Stimulated activated CD4-positive, alpha-beta T cell treated with anti-CD3 and anti-CD28 coated beads, Interleukin-12 subunit alpha, Interleukin-12 subunit beta, amount 100 ng/mL, for 4 hours (primary cell): ENCODE results near the gene CEP170B.
"Not testable (repeated sequence)": the region's sequence is repeated elsewhere in the genome, so short reads cannot be mapped to it uniquely, and the experiment has no call there.

Experiments used
- DNase-seq: peaks from one replicate; pipeline ENCODE4 v3.0.0-alpha.2; 2020

CEP170B gene

DNA sequence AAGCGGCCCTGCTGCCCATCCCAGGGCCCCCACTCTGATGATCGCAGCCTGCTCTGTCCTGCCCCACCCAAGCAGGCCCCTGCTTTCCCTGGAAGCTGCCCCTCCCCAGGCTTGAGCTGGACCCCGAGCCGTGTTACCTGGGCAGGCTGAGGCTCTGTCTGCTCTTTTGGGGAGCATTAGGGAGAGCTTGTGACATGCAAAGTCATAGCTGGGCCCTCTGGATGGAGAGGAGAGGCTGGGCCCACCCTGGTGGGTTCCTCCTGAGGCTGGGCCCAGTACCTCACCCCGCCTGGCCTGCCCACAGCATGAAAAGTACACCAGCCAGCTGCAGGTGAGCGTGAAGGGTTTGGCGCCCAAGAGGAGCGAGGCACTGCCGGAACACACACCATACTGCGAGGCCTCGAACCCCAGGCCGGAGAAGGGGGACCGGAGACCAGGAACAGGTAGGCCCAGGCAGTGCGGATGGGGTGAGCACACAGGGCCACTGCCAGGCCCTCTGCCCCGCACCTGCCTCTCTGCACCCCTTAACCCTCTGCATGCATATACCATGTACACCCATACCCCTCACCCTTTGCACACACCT is 15.0 kb downstream of the CEP170B start:
- DNase-seq: no peak

GRCh38 chr14:104880584-104881210 is 15.6 kb downstream of the CEP170B start:
- DNase-seq: no peak

DNA sequence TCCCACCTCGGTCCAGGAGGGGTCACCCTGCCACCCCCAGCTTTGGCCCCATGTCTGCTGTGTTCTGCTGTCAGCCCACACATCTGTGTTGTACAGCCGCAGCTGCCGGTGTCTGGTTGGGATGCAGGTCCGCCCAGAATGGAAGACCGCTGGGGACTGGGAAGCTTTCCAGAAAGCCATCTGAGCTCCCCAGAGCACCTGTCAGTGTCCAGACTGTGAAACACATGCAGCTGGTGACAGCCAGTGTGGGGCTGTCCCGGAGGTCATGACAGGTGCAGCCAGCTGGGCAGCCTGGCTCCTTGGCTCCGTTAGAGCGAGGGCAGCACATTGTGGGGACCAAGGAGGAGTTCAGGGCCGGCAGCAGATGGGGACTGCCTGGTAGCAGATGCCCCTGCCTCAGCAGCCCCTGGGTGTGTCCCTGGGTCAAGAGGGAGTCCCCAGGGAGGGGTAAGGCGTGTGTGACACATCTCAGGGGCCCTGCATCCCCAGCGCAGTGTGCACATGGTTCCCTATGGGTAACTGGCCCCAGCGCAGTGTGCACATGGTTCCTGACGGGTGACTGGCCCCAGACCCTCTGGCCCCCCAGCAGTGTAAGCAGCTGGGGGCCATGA is 16.4 kb downstream of the CEP170B start:
- no peak for DNase-seq

DNA sequence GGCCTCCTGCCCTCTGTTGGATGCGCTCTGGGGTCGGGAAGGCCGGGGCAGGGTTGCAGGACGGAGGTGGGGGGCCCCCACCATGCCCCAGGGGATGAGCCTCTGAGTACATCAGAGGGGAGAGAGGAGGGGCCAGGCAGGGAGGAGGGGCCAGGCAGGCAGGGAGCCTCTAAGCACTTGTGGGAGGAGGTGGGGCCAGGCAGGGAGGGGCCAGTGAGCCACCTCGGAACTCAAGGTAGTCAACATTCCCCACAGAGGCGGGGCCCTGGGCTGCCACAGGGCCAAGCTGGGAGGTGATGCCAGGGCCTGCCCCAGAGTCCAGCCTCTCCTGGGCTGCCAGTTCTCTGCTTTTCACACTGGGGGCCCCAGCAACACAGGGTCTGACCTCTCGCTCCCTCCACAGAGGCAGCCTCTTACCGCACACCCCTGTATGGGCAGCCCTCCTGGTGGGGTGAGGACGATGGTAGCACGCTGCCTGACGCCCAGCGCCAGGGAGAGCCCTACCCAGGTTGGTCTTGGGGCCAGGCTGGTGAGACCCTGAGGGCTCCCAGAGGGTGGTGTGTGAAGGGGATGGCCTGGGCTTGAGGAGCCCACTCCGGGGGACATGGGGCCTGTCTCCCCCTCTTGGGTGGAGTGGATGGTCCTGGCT is 17.4 kb downstream of the CEP170B start:
- no peak for DNase-seq

DNA sequence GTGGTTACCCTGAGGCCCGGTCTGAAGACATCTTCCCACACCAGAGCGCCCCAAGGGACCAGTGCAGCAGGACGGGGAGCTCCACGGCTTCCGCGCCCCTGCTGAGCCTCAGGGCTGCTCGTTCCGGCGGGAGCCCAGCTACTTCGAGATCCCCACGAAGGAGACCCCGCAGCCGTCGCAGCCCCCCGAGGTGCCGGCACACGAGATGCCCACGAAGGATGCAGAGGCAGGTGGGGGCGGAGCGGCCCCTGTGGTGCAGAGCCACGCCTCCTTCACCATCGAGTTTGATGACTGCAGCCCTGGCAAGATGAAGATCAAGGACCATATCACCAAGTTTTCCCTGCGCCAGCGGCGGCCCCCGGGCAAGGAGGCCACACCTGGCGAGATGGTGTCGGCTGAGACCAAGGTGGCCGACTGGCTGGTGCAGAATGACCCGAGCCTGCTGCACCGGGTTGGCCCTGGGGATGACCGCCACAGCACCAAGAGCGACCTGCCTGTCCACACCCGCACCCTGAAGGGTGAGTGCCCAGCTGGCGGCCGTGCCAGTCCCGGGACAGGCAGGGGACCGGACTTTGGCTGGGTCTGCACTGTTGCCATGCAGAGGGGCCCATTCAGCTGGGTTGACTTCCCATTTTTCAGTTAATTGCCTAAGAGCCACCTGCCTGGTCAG is 18.1 kb downstream of the CEP170B start:
- no peak for DNase-seq

- DNase-seq: no peak
These were observed 18.8 kb downstream of the CEP170B start for GRCh38 chr14:104883681-104884361.

GRCh38 chr14:104884381-104884780 is 19.3 kb downstream of the CEP170B start:
- DNase-seq: not testable (repeated sequence)

- no peak for DNase-seq
These were observed 20.2 kb downstream of the CEP170B start for GRCh38 chr14:104885031-104885972.

DNA sequence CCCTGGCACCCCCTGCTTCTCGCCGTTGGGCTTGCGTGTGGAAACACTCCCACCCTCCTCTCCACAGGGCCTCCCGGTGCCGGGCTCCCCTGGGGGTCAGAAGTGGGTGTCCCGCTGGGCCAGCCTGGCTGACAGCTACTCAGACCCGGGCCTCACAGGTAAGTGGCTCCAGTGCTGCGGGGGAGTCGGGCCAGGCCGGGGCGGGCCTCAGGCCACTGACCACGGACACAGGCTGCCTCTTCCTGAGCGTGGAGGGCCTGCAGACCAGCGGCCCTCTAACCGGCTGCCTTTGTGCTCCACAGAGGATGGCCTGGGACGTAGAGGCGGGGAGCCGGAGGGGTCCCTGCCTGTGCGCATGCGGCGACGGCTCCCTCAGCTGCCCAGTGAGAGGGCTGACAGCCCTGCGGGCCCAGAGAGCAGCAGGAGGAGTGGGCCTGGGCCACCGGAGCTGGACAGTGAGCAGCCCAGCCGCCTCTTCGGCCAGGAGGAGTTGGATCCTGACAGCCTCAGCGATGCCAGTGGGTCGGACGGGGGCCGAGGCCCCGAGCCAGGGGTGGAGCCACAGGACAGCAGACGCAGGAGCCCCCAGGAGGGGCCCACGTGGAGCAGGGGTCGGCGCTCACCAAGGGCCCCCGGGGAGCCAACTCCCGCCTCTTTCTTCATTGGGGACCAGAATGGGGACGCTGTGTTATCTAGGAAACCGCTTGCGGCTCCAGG is 21.1 kb downstream of the CEP170B start:
- DNase-seq: no peak

DNA sequence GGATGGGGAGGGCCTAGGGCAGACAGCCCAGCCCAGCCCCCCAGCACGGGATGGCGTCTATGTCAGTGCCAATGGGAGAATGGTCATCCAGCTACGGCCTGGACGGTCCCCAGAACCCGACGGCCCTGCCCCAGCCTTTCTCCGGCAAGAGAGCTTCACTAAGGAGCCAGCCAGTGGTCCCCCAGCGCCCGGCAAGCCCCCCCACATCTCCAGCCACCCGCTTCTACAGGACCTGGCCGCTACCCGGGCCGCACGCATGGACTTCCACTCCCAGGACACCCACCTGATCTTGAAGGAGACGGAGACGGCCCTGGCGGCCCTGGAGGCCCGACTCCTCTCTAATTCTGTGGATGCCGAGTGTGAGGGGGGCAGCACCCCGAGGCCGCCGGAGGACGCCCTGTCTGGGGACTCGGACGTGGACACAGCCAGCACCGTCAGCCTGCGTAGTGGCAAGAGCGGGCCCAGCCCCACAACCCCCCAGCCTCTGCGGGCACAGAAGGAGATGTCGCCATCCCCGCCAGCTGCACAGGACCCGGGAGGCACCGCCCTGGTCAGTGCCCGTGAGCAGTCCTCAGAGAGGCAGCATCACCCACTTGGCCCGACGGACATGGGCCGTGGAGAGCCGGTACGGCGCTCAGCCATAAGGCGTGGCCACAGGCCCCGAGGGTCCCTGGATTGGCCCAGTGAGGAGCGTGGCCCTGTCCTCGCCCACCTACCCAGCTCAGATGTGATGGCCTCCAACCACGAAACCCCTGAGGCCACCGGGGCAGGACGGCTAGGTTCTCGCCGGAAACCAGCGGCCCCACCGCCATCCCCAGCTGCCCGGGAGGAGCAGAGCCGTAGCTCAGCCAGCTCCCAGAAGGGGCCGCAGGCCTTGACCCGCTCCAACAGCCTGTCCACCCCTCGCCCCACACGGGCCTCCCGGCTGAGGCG is 21.9 kb downstream of the CEP170B start:
- no peak for DNase-seq

DNA sequence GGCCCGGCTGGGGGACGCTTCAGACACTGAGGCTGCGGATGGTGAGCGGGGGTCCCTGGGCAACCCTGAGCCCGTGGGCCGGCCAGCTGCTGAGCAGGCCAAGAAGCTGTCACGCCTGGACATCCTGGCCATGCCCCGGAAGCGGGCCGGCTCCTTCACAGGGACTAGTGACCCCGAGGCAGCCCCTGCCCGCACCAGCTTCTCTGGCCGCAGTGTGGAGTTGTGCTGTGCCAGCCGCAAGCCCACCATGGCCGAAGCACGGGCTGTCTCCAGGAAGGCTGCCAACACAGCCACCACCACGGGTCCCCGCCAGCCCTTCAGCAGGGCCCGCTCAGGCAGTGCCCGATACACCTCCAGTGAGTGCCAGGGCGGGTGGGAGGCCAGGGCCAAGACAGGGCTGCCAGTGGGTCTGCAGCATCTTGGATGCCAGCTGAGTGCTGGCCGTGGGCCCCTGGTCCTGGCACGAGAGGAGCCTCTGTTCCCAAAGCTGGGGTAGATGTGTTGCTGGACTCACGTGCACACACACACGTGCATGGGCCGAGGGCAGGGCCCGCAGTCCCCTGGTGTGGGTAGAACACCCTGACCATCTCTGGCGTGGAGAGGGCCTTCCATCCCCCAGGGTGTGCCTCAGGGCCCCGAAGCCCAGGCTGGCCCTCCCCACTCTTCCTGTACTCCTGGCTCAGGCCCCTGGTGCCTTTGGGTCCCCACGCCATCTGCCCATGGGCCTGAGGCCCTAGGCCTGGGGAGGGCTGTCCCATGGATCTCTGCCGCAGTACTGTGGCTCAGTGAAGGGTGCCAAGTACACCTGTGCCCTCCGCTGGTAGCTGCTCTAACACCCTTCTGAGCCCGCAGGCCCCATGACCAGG is 22.8 kb downstream of the CEP170B start:
- no peak for DNase-seq

GRCh38 chr14:104888489-104889374 is 23.7 kb downstream of the CEP170B start:
- no peak for DNase-seq

DNA sequence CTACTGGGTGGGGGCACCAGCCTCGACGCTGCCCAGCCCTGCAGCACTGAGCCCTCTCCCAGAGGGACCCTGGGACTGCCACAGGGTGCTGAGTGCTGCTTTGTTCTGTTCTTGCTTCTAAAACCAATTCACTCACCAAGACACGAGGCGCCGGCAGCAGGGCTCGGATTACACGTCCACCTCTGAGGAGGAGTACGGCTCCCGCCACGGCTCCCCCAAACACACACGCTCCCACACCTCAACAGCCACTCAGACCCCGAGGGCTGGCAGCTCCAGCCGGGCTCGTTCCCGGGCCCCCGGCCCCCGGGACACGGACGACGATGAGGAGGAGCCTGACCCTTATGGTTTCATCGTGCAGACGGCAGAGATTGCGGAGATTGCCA is 24.3 kb downstream of the CEP170B start:
- no peak for DNase-seq

DNA sequence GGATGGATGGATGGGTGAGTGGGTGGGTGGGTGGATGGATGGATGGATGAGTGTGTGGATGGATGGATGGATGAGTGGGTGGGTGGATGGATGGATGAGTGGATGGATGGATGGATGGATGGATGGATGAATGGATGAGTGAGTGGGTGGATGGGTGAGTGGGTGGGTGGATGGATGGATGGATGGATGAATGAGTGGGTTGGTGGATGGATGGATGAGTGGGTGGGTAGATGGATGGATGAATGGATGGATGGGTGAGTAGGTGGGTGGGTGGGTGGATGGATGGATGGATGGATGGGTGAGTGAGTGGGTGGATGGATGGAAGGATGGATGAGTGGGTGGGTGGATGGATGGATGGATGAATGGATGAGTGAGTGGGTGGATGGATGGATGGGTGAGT is 25.2 kb downstream of the CEP170B start:
- DNase-seq: not testable (repeated sequence)

GRCh38 chr14:104891121-104891551 is 26.1 kb downstream of the CEP170B start:
- DNase-seq: no peak

DNA sequence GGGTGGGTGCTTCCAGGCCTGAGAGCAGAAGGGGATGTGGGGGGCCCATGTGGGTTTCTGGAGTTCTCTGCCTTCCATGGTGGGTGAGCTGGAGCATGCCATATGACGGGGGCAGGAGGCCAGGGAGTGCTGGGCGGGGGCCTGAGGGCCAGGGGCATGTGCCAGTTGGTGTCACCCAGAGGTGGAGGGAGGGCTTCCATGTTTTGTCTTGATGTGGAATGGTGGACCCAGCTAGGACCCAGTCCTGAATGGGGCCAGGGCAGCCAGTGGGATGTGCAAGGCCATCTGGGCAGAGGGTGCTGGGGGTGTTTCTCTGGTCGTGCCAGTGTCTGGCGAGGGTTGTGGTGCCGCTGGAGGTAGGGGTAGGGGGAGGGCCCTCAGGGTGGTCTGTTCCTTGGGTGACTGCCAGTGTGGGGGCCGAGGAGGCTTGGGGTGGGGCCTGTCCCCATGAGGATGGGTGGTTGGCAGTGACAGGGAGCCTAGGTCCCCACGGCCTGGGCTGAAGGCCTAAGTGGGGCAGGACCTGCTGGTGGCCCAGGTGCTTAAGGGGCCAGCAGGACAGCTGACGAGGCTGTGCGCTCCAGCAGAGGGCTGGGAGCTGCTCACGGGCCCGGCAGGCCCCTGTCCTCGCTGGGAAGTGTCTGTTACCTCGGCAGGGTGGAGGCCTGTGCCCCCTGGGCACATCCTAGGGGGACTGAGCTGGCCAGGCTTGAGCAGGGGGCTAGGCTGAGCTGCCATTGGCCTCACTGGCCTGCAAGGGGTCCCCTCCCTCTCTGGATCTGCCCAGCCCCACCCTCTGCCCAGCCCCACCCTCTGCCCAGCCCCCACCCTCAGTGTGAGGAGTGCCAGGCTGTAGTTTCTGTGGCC is 26.8 kb downstream of the CEP170B start:
- no peak for DNase-seq
